ENCODE data around the gene CEP135.

- no peak for TF ChIP-seq POLR2A (IDR thresholded peaks at IDR 0.05; ENCODE audit: low read depth, low read length)
- TF ChIP-seq POLR2AphosphoS5 (IDR thresholded peaks at IDR 0.05; ENCODE audit: low read depth, low read length): no peak
- TF ChIP-seq TAF1 (IDR thresholded peaks at IDR 0.05; ENCODE audit: low read depth, low read length): no peak
Measured at GRCh38 chr4:55965585-55965984, 16.8 kb downstream of the CEP135 start.
